HG02885 (cell line): ENCODE data around the gene KAZN.

ENCODE experiments used
- ATAC-seq: cut with Tn5 transposase; IDR thresholded peaks from one replicate; pipeline ENCODE4 v1.9.1; 2021; ENCODE audit warnings: mild to moderate bottlenecking; ENCODE audit not compliant: unreplicated experiment, poor library complexity

The KAZN gene

GRCh38 chr1:14733779-14734140 lies 135.3 kb downstream of the KAZN start:
- no peak for ATAC-seq

- no peak for ATAC-seq
These were observed 137.4 kb downstream of the KAZN start for GRCh38 chr1:14735841-14736240.

GRCh38 chr1:14737561-14738094 lies 139.1 kb downstream of the KAZN start:
- ATAC-seq, result no peak

- no peak for ATAC-seq
These were observed 139.8 kb downstream of the KAZN start for GRCh38 chr1:14738235-14738634.

- no peak for ATAC-seq
These were observed 140.2 kb downstream of the KAZN start for GRCh38 chr1:14738647-14739046.

GRCh38 chr1:14739082-14739832 lies 140.8 kb downstream of the KAZN start:
- no peak for ATAC-seq

GRCh38 chr1:14740016-14740415 lies 141.5 kb downstream of the KAZN start:
- no peak for ATAC-seq

- no peak for ATAC-seq
These were observed 142.6 kb downstream of the KAZN start for GRCh38 chr1:14741082-14741481.

GRCh38 chr1:14741532-14741931 lies 143.0 kb downstream of the KAZN start:
- ATAC-seq, result no peak

GRCh38 chr1:14742181-14742980 lies 143.9 kb downstream of the KAZN start:
- ATAC-seq, result no peak

- no peak for ATAC-seq
These were observed 144.9 kb downstream of the KAZN start for GRCh38 chr1:14743368-14743767.

GRCh38 chr1:14745001-14745720 lies 146.7 kb downstream of the KAZN start:
- ATAC-seq, result no peak

- no peak for ATAC-seq
These were observed 147.3 kb downstream of the KAZN start for GRCh38 chr1:14745789-14746188.

GRCh38 chr1:14746393-14746792 lies 147.9 kb downstream of the KAZN start:
- ATAC-seq, result no peak

GRCh38 chr1:14748151-14748550 lies 149.7 kb downstream of the KAZN start:
- no peak for ATAC-seq

- ATAC-seq, result no peak
These were observed 150.5 kb downstream of the KAZN start for GRCh38 chr1:14748977-14749376.

GRCh38 chr1:14750490-14750889 lies 152.0 kb downstream of the KAZN start:
- no peak for ATAC-seq

- ATAC-seq, result no peak
These were observed 157.2 kb downstream of the KAZN start for GRCh38 chr1:14755518-14756252.

- ATAC-seq, result no peak
These were observed 158.3 kb downstream of the KAZN start for GRCh38 chr1:14756589-14757285.

GRCh38 chr1:14757286-14757625 lies 158.8 kb downstream of the KAZN start:
- no peak for ATAC-seq
